Mesenchymal stem cell (in vitro differentiated cells and primary cell): ENCODE results near the gene MIDN.

Experiments used
- DNase-seq: peaks from one replicate; pipeline ENCODE4 v3.0.0-alpha.2; 2013
- H2AFZ ChIP-seq: one replicate; pipeline ENCODE4 v1.6.1; 2013; ENCODE audit warnings: low read depth, mild to moderate bottlenecking, control low read depth, inconsistent platforms, low read length, moderate library complexity
- H2AK5ac ChIP-seq: 2 replicates; pipeline ENCODE4 v1.6.1; 2013; ENCODE audit warnings: low read length, moderate library complexity, mild to moderate bottlenecking, inconsistent platforms; ENCODE audit not compliant: severe bottlenecking
- H2BK120ac ChIP-seq: one replicate; pipeline ENCODE4 v1.6.1; 2013; ENCODE audit warnings: low read depth, mild to moderate bottlenecking, inconsistent platforms, low read length, moderate library complexity
- H2BK12ac ChIP-seq, 2 experiments: one replicate each; pipeline ENCODE4 v1.6.1; 2013; ENCODE audit warnings: inconsistent platforms in 2 of 2, low read length in 2 of 2, mild to moderate bottlenecking in 2 of 2, moderate library complexity in 2 of 2, control low read depth in 1 of 2
- H2BK15ac ChIP-seq: one replicate; pipeline ENCODE4 v1.6.1; 2013; ENCODE audit warnings: mild to moderate bottlenecking, low read depth, inconsistent platforms; ENCODE audit not compliant: poor library complexity, severe bottlenecking
- H2BK5ac ChIP-seq: 2 replicates; pipeline ENCODE4 v1.6.1; 2013; ENCODE audit warnings: low read depth, mild to moderate bottlenecking, low read length, control low read depth, inconsistent platforms; ENCODE audit not compliant: poor library complexity, severe bottlenecking
- H3K14ac ChIP-seq, 2 experiments: one replicate each; pipeline ENCODE4 v1.6.1; 2013; ENCODE audit warnings: inconsistent platforms in 2 of 2, low read length in 2 of 2, control low read depth in 1 of 2, mild to moderate bottlenecking in 1 of 2, moderate library complexity in 1 of 2
- H3K18ac ChIP-seq, 2 experiments: one replicate each; pipeline ENCODE4 v1.6.1; 2013; ENCODE audit warnings: inconsistent platforms in 2 of 2, low read length in 2 of 2, control low read depth in 1 of 2, low read depth in 1 of 2, mild to moderate bottlenecking in 1 of 2
- H3K23ac ChIP-seq, 2 experiments: one replicate each; pipeline ENCODE4 v1.6.1; 2013; ENCODE audit warnings: inconsistent platforms in 2 of 2, low read length in 2 of 2, mild to moderate bottlenecking in 2 of 2, moderate library complexity in 2 of 2, control low read depth in 1 of 2
- H3K27ac ChIP-seq: 2 replicates; pipeline ENCODE4 v1.5.1; 2013; ENCODE audit warnings: mild to moderate bottlenecking, moderate library complexity, low read length, control low read depth, inconsistent platforms; ENCODE audit not compliant: poor library complexity, severe bottlenecking
- H3K27me3 ChIP-seq, 2 experiments: 2 replicates each; pipeline versions ENCODE4 v1.6.1 to v1.7.0; 2013; ENCODE audit warnings: low read length in 2 of 2, mild to moderate bottlenecking in 2 of 2, moderate library complexity in 2 of 2, control low read depth in 1 of 2, inconsistent platforms in 1 of 2; ENCODE audit not compliant: control insufficient read depth in 1 of 2, insufficient read depth in 1 of 2
- H3K36me3 ChIP-seq, 2 experiments: 2 replicates each; pipeline versions ENCODE4 v1.6.1 to v1.7.0; 2013; ENCODE audit warnings: low read length in 2 of 2, control low read depth in 1 of 2, inconsistent platforms in 1 of 2, low read depth in 1 of 2, mild to moderate bottlenecking in 1 of 2; ENCODE audit not compliant: insufficient read depth in 2 of 2, control insufficient read depth in 1 of 2
- H3K4ac ChIP-seq, 2 experiments: one replicate each; pipeline ENCODE4 v1.6.1; 2013; ENCODE audit warnings: inconsistent platforms in 2 of 2, low read length in 2 of 2, mild to moderate bottlenecking in 2 of 2, moderate library complexity in 2 of 2, control low read depth in 1 of 2, low read depth in 1 of 2
- H3K4me1 ChIP-seq: 2 replicates; pipeline ENCODE4 v1.6.1; 2013; ENCODE audit warnings: low read depth, low read length, control low read depth; ENCODE audit not compliant: control insufficient read depth, insufficient read depth
- H3K4me2 ChIP-seq: 2 replicates; pipeline ENCODE4 v1.6.1; 2013; ENCODE audit warnings: low read length, mild to moderate bottlenecking, inconsistent platforms; ENCODE audit not compliant: poor library complexity, severe bottlenecking
- H3K4me3 ChIP-seq, 2 experiments: 2 replicates each; pipeline versions ENCODE4 v1.5.1 to v1.7.0; 2013; ENCODE audit warnings: low read length in 2 of 2, mild to moderate bottlenecking in 2 of 2, control low read depth in 1 of 2, low read depth in 1 of 2; ENCODE audit not compliant: insufficient read depth in 1 of 2
- H3K79me1 ChIP-seq: replicated peaks from 2 replicates; pipeline ENCODE4 v1.6.1; 2013; ENCODE audit warnings: mild to moderate bottlenecking, control low read depth, low read length, inconsistent platforms; ENCODE audit not compliant: poor library complexity, severe bottlenecking
- H3K9ac ChIP-seq: 2 replicates; pipeline ENCODE4 v1.7.0; 2013; ENCODE audit warnings: mild to moderate bottlenecking, low read length, moderate library complexity
- H3K9me3 ChIP-seq: 2 replicates; pipeline ENCODE4 v1.7.0; 2013; ENCODE audit warnings: mild to moderate bottlenecking, low read length; ENCODE audit not compliant: control insufficient read depth
- H4K8ac ChIP-seq: one replicate; pipeline ENCODE4 v1.6.1; 2013; ENCODE audit warnings: inconsistent platforms, mild to moderate bottlenecking, low read length, moderate library complexity
- H4K91ac ChIP-seq: one replicate; pipeline ENCODE4 v1.6.1; 2013; ENCODE audit warnings: mild to moderate bottlenecking, low read length, inconsistent platforms
- WGBS: methylation state at CpG from one replicate; pipeline ENCODE4 v1.1.7; 2013; ENCODE audit warnings: mixed read lengths; 5-methylcytosine and 5-hydroxymethylcytosine counted together

Gene MIDN

GRCh38 chr19:1211494-1212234 is 36.7 kb upstream of the MIDN start:
- no peak overlapping the region for H3K23ac ChIP-seq
- H3K4me2 ChIP-seq: no peak overlapping the region
- H2AFZ ChIP-seq: no peak overlapping the region
- peaks cover 10 to 50% of the 10 kb centered on the region in 2 experiments for H3K36me3 ChIP-seq
- H3K9ac ChIP-seq: no peak overlapping the region
- 97% methylated on average over 33 of the region's 33 CpGs for WGBS
- no peak overlapping the region for H3K14ac ChIP-seq
- no peaks in the 10 kb centered on the region for H3K27me3 ChIP-seq
- no peaks in the 10 kb centered on the region for H3K9me3 ChIP-seq
- H3K27ac ChIP-seq: no peak overlapping the region
- H3K4me3 ChIP-seq: no peak overlapping the region
- H3K4me1 ChIP-seq: peaks cover 66% of the 10 kb centered on the region
- H2BK120ac ChIP-seq: no peak overlapping the region
- no peak overlapping the region for H2BK5ac ChIP-seq
- no peak for DNase-seq
- peak overlapping the region; percentile 23 for H2AK5ac ChIP-seq
- no peak overlapping the region for H3K4ac ChIP-seq
- H4K8ac ChIP-seq: no peak overlapping the region
- no peak overlapping the region for H3K18ac ChIP-seq
- peak overlapping the region; percentile 32 for H4K91ac ChIP-seq
- no peak overlapping the region for H2BK12ac ChIP-seq
- no peak overlapping the region for H2BK15ac ChIP-seq
- no peaks in the 10 kb centered on the region for H3K79me1 ChIP-seq

- H3K79me1 ChIP-seq: peaks cover 2% of the 10 kb centered on the region
- H3K4me3 ChIP-seq: no peak overlapping the region
- DNase-seq: peak; percentile 90
- peak overlapping the region; percentile 88 to 97 for H2BK12ac ChIP-seq
- H3K9ac ChIP-seq: peak overlapping the region; percentile 17
- H2AK5ac ChIP-seq: peak overlapping the region; percentile 52
- peak overlapping the region; percentile 69 to 80 for H3K4ac ChIP-seq
- H3K9me3 ChIP-seq: no peaks in the 10 kb centered on the region
- H3K27ac ChIP-seq: peak overlapping the region; percentile 71
- peak overlapping the region in 1 of 2 experiments; percentile 37 for H3K23ac ChIP-seq
- peak overlapping the region; percentile 61 for H4K8ac ChIP-seq
- H4K91ac ChIP-seq: peak overlapping the region; percentile 79
- no peaks in the 10 kb centered on the region for H3K27me3 ChIP-seq
- whole genome bisulfite sequencing: 54% methylated on average over 39 of the region's 39 CpGs
- H3K4me2 ChIP-seq: no peak overlapping the region
- no peak overlapping the region for H2BK15ac ChIP-seq
- H3K36me3 ChIP-seq: peaks cover 10 to 60% of the 10 kb centered on the region in 2 experiments
- H3K4me1 ChIP-seq: peaks cover 63% of the 10 kb centered on the region
- H3K14ac ChIP-seq: peak overlapping the region in 1 of 2 experiments; percentile 50
- H3K18ac ChIP-seq: peak overlapping the region; percentile 80 to 93
- H2AFZ ChIP-seq: no peak overlapping the region
- H2BK5ac ChIP-seq: no peak overlapping the region
- H2BK120ac ChIP-seq: no peak overlapping the region
These were observed 34.7 kb upstream of the MIDN start for GRCh38 chr19:1213391-1214286.

GRCh38 chr19:1214299-1214861 is 34.0 kb upstream of the MIDN start:
- Histone ChIP-seq H2AK5ac (no peak overlapping the region), H2BK15ac (peak overlapping the region; percentile 20), H3K18ac (peak overlapping the region; percentile 24 to 76), H2BK5ac (no peak overlapping the region), H2BK12ac (peak overlapping the region in 1 of 2 experiments; percentile 79), H4K8ac (peak overlapping the region; percentile 33), H3K36me3 (peaks cover 10 to 59% of the 10 kb centered on the region in 2 experiments), H4K91ac (peak overlapping the region; percentile 78), H3K23ac (peak overlapping the region in 1 of 2 experiments; percentile 25), H3K4me2 (no peak overlapping the region), H3K4me3 (no peak overlapping the region), H3K79me1 (peaks cover 2% of the 10 kb centered on the region), H3K4me1 (peaks cover 60% of the 10 kb centered on the region), H2AFZ (no peak overlapping the region), H3K4ac (peak overlapping the region; percentile 41 to 80), H3K27ac (peak overlapping the region; percentile 71), H3K14ac (peak overlapping the region in 1 of 2 experiments; percentile 50), H3K27me3 (no peaks in the 10 kb centered on the region), H3K9me3 (no peaks in the 10 kb centered on the region), H2BK120ac (no peak overlapping the region), H3K9ac (no peak overlapping the region)
- no peak for DNase-seq
- 85% methylated on average over 21 of the region's 21 CpGs for WGBS
